ENCODE results near the gene CYP4F8.
"Not testable (repeated sequence)": the region's sequence is repeated elsewhere in the genome, so short reads cannot be mapped to it uniquely, and the experiment has no call there.

Gene CYP4F8

DNA sequence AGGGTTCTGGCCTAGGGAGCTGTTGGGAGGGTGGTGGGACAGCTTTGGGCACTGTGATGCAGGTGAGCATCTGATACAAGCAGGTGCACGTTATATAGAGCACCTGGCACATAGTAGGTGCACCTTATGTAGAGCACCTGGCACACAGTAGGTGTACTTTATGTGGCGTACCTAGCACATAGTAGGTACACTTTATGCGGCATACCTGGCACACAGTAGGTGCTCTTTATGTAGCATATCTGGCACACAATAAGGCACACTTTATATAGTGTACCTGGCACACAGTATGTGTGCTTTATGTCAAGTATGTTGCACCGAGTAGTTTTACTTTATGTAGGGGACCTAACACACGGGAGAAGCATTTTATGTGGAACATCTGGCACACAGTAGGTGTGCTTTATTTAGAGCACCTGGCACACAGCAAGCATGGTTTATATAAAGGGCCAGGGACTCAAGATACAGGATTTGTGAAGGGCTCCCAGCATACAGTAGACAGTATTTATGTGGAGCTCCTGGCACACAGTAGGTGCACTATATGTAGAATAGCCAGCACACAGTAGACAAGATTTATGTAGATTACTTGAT, 56.3 kb downstream of the CYP4F8 start:
- TF ChIP-seq, protein P1, sequence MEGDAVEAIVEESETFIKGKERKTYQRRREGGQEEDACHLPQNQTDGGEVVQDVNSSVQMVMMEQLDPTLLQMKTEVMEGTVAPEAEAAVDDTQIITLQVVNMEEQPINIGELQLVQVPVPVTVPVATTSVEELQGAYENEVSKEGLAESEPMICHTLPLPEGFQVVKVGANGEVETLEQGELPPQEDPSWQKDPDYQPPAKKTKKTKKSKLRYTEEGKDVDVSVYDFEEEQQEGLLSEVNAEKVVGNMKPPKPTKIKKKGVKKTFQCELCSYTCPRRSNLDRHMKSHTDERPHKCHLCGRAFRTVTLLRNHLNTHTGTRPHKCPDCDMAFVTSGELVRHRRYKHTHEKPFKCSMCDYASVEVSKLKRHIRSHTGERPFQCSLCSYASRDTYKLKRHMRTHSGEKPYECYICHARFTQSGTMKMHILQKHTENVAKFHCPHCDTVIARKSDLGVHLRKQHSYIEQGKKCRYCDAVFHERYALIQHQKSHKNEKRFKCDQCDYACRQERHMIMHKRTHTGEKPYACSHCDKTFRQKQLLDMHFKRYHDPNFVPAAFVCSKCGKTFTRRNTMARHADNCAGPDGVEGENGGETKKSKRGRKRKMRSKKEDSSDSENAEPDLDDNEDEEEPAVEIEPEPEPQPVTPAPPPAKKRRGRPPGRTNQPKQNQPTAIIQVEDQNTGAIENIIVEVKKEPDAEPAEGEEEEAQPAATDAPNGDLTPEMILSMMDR (IDR thresholded peaks at IDR 0.05; ENCODE audit: low read depth, low read length, missing control alignments), result no peak
- H3K4me3 ChIP-seq (ENCODE audit: low read depth, low read length), result no peak overlapping the region
- no peak for DNase-seq (ENCODE audit: low read depth)
- in situ Hi-C loops (cut with HindIII; ENCODE audit: low sequenced_read_pairs), result no loop called here

DNA sequence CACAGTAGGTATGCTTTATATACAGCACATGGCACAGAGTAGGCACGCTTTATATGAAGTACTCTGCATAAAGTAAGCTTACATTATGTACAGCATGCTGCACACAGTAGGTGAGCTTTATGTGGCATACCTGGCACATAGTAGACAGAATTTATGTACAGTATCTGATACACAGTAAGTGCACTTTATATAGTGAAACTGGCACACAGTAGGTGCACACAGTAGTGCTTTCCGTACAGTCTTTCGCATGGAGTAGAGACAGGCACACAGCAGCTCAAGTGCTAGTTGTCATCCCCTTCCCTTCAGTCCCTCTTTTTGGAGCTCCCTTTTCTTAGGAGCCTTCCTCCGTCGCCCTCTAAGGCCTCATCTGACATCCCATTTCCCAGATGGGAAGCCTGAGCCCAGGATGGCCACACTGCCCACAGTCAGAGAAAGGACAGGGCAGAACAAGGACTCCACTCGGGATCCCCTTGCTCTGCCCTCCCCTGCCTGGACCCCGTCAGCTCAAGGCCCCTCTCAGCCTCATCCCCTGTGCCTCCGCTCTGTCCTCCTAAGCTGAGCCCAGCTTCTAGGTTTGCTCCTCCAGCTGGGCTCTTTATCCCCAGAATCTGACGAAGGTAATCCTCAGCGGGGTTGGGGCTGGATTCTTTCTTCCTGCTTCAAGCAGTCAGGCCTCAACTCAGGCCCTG, 57.0 kb downstream of the CYP4F8 start:
- in situ Hi-C loops (cut with HindIII; ENCODE audit: low sequenced_read_pairs), result no loop called here
- H3K4me3 ChIP-seq (ENCODE audit: low read depth, low read length), result no peak overlapping the region
- TF ChIP-seq, protein P1 (IDR thresholded peaks at IDR 0.05; ENCODE audit: low read depth, low read length, missing control alignments), result no peak
- DNase-seq (ENCODE audit: low read depth), result no peak

DNA sequence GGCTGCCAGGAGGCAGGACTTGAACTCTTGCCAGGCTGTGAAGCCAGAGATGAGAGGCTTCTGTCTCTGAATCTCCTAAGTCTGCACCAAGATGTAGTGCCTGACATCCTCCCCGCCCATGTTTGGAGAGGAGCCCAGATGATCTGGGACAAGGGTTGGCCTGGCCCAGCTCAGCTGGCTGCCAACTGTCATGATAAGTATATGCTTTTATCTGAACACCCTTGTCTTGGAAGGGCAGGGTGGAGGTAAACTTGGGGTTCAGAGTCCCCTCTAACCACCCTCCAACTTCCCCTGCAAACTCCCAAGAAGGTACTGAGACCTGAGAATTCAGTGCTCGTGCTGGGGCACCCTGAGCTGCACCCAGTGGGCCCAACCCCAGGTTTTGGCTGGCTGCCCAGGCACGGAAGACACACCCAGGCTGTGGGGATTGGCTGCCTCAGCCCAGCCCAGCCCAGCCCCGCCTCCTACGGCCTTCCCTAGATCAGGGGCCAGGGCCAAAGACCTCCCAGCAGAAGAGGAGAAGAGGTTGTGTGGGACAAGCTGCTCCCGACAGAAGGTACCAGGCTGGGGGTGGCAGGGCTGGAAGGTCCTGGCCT, 57.7 kb downstream of the CYP4F8 start, which contains the start of gene CYP4F12:
Gene CYP4F12, plus strand, starts transcription at position 508 of the 596 bp plus-strand sequence. CDS start 443 bp downstream, outside the sequence.
- no peak for DNase-seq (ENCODE audit: low read depth)
- H3K4me3 ChIP-seq (ENCODE audit: low read depth, low read length), result no peak within 1 kb of the TSS
- in situ Hi-C loops (cut with HindIII; ENCODE audit: low sequenced_read_pairs), result no loop called here
- TF ChIP-seq, protein P1 (IDR thresholded peaks at IDR 0.05; ENCODE audit: low read depth, low read length, missing control alignments), result no peak

DNA sequence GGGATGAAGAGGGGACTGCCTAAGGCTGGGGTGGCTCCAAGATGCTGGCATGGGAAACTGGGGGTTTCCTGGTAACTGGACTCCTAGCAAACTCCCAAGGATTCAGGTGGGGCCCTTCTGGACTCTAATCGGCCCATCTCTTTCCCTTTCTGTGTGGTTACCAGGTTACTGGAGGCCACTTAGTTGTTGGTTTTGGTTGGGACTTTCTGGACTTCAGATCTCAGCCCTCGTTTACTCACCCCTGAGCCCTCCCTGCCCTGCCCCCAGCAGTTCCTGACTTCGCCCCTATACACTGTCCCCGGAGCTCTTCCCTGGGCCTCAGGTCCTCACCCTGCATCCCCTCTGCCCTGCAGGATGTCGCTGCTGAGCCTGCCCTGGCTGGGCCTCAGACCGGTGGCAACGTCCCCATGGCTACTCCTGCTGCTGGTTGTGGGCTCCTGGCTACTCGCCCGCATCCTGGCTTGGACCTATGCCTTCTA, 58.2 kb downstream of the CYP4F8 start:
- DNase-seq (ENCODE audit: low read depth), result no peak
- in situ Hi-C loops (cut with HindIII; ENCODE audit: low sequenced_read_pairs), result no loop called here
- TF ChIP-seq, protein P1 (IDR thresholded peaks at IDR 0.05; ENCODE audit: low read depth, low read length, missing control alignments), result no peak
- H3K4me3 ChIP-seq (ENCODE audit: low read depth, low read length), result no peak overlapping the region

DNA sequence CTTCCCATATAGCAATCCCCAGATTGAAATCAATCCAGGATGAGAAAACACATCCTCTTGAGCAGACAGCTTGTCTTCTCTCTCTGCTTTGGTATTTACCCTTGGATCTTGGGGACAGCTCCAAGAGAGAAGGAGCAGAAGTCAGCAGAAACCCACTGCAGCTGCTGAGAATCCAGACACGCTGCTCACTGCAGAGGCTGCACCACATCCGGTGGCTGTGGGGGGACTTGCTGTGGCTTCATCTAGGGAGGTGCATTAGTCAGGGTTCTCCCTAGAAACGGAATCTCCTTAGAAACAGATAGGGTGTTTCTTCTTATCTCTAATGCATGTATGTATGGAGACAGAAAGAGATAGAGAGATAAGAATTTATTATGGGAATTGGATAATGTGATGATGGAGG, 60.5 kb downstream of the CYP4F8 start:
- no peak overlapping the region for H3K4me3 ChIP-seq (ENCODE audit: low read depth, low read length)
- TF ChIP-seq, protein P1 (IDR thresholded peaks at IDR 0.05; ENCODE audit: low read depth, low read length, missing control alignments), result no peak
- no peak for DNase-seq (ENCODE audit: low read depth)
- in situ Hi-C loops (cut with HindIII; ENCODE audit: low sequenced_read_pairs), result no loop called here

DNA sequence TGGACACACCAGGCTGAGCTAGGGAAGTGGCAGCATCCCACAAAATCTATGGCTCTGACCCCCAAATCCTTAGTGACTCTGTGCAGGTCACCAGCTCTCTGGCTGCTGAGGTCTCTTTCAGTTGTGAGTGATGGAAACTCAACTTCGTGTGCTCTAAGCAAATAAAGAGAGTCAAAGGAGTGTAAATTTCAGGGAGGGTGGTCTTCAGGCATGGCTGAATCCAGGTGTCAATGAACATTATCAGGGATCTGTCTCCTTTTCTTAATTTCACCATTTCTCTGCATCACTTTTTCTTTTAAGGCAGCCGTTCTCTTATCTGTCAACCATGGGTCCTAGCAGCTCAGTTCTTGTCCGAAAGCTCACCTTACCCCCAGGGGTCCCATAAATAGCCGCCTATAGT, 64.1 kb downstream of the CYP4F8 start:
- no peak for DNase-seq (ENCODE audit: low read depth)
- TF ChIP-seq, protein P1 (IDR thresholded peaks at IDR 0.05; ENCODE audit: low read depth, low read length, missing control alignments), result no peak
- H3K4me3 ChIP-seq (ENCODE audit: low read depth, low read length), result no peak overlapping the region
- in situ Hi-C loops (cut with HindIII; ENCODE audit: low sequenced_read_pairs), result no loop called here

DNA sequence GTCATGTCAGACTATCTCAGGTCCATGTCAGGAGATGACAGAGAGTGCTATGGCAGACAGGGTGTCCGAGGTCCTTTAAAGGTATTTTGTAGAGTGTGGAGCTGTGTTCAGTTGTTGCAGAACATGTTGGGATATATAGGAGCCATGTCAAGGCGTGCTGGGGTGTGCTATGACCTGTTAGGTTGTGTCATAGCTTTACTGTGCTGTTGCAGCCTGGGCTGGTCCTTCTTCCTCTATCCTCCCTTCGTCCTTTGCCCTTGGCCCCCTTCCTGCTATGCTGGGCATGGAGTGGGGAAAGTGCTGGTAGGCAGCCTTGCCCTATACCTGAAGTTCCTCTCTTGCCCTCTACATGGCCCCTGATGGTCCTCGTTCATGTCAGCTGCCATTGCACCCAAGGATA, 64.8 kb downstream of the CYP4F8 start:
- in situ Hi-C loops (cut with HindIII; ENCODE audit: low sequenced_read_pairs), result not testable (repeated sequence)

More for the DNA sequence above, 64.8 kb downstream of the CYP4F8 start:
- DNase-seq (ENCODE audit: low read depth); H3K4me3 ChIP-seq (ENCODE audit: low read depth, low read length): not testable (repeated sequence)
